Activated CD8-positive, alpha-beta memory T cell treated with anti-CD3 and anti-CD28 coated beads, Interleukin-2, amount 50 U/mL, for 48 hours (primary cell): ENCODE data around the gene SAE1.

Experiments used
- DNase-seq: peaks from one replicate; pipeline ENCODE4 v3.0.0-alpha.2; 2020

The SAE1 gene

GRCh38 chr19:47107202-47107952 is 23.3 kb upstream of the SAE1 start:
- DNase-seq = peak; percentile 61

GRCh38 chr19:47107953-47108746 is 22.5 kb upstream of the SAE1 start:
- DNase-seq = no peak

- DNase-seq = no peak
Measured at GRCh38 chr19:47109177-47109540, 21.5 kb upstream of the SAE1 start.

GRCh38 chr19:47109541-47110375 is 20.9 kb upstream of the SAE1 start:
- DNase-seq = peak; percentile 78

- peak; percentile 74 for DNase-seq
Measured at GRCh38 chr19:47110521-47111005, 20.1 kb upstream of the SAE1 start.

GRCh38 chr19:47111006-47111621 is 19.5 kb upstream of the SAE1 start:
- peak; percentile 81 for DNase-seq

- no peak for DNase-seq
Measured at GRCh38 chr19:47111682-47112165, 18.9 kb upstream of the SAE1 start.

GRCh38 chr19:47112166-47112996 is 18.3 kb upstream of the SAE1 start:
- DNase-seq = peak; percentile 90

GRCh38 chr19:47112997-47113849 is 17.4 kb upstream of the SAE1 start, which contains the start of gene ZC3H4:
Gene ZC3H4, minus strand, starts transcription at chr19:47113776. Its CDS starts 1,192 bp downstream, at chr19:47112584.
- peak; percentile 97 for DNase-seq

GRCh38 chr19:47113850-47114651 is 16.6 kb upstream of the SAE1 start:
- DNase-seq = no peak

GRCh38 chr19:47120470-47121067 is 10.1 kb upstream of the SAE1 start:
- no peak for DNase-seq

- DNase-seq = no peak
Measured at GRCh38 chr19:47122359-47123335, 8.0 kb upstream of the SAE1 start.

- DNase-seq = no peak
Measured at GRCh38 chr19:47123406-47123805, 7.2 kb upstream of the SAE1 start.

GRCh38 chr19:47124937-47125668 is 5.5 kb upstream of the SAE1 start:
- DNase-seq = no peak

- no peak for DNase-seq
Measured at GRCh38 chr19:47125669-47125938, 5.0 kb upstream of the SAE1 start.

- no peak for DNase-seq
Measured at GRCh38 chr19:47129579-47129978, 1.1 kb upstream of the SAE1 start.

- no peak for DNase-seq
Measured at GRCh38 chr19:47130120-47130588, 481 bp upstream of the SAE1 start.
